Activated T-cell treated with anti-CD3 and anti-CD28 coated beads for 48 hours (primary cell): Measurements from ENCODE around the gene SPAG9.
"Not testable (repeated sequence)": the region's sequence is repeated elsewhere in the genome, so short reads cannot be mapped to it uniquely, and the experiment has no call there.

Experiments
- DNase-seq: peaks from one replicate; pipeline ENCODE4 v3.0.0-alpha.2; 2020; ENCODE audit warnings: low read depth

SPAG9 gene

GRCh38 chr17:51088287-51088686 is 32.4 kb downstream of the SPAG9 start:
- DNase-seq: no peak

GRCh38 chr17:51087072-51087757 is 33.5 kb downstream of the SPAG9 start:
- DNase-seq: no peak

DNA sequence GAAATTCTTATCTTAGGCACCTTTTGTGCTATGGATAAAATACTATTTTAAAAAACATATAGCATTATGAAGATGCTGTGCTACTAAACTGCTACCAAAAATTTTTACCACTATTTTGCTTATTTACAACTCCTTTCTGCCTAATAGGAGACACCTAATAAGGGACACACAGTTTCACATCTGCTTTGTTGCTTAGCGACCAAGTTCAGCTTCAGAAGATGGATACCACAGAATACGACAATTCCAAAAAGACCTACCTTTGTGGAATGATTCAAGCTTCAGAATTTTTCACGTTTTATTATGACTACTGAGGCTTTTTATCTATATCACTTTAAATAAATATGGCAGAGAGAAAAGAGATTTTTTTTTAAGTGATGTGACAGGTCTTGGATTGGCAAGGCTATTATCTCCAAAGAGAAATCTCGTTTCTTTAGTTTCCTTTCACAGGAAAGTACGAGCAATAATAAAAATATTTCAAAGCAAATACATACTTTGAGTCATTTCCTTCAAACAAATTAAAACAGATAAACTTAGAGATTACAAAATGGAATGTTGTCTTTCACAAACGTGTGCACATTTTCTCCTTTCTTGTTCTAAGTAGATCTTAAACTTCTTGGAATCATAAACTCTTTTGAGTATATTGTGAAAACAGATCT is 35.4 kb downstream of the SPAG9 start:
- DNase-seq: no peak

DNA sequence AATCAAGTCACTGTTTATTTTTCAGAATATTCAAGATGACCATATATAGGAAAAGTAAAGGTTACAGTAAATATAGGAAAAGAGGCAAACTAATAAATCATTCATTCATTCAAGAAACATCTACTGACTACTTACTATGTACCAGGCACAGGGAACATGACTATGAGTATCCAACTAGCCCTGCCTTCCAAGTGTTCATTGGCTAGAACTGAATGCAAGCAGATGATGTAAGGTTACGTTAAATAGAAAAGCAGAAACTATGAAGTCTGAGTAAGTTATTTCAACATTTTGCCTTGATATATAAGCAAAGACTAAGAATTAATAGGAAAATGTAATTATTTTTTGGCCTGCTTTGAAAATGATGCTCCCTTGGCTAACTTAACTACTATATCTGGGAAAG is 36.7 kb downstream of the SPAG9 start:
- no peak for DNase-seq

- DNase-seq: not testable (repeated sequence)
These were observed 37.3 kb downstream of the SPAG9 start for GRCh38 chr17:51083364-51083763.

DNA sequence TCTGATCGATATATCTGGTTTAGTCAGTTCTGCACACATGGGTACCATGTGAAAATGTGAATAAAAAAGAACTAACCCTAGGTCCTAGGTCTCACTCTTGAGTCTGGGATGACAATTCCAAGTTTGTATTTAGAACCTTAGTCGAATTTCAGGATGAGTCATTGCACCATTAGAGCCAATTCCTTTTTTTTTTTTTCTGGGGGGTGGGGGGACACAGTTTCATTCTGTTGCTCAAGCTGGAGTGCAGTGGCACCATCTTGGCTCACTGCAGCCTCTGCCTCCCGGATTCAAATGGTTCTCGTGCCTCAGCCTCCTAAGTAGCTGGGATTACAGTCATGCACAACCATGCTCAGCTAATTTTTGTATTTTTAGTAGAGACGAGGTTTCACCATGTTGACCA is 41.6 kb downstream of the SPAG9 start:
- DNase-seq: no peak

GRCh38 chr17:51078009-51078592 is 42.6 kb downstream of the SPAG9 start:
- DNase-seq: no peak

DNA sequence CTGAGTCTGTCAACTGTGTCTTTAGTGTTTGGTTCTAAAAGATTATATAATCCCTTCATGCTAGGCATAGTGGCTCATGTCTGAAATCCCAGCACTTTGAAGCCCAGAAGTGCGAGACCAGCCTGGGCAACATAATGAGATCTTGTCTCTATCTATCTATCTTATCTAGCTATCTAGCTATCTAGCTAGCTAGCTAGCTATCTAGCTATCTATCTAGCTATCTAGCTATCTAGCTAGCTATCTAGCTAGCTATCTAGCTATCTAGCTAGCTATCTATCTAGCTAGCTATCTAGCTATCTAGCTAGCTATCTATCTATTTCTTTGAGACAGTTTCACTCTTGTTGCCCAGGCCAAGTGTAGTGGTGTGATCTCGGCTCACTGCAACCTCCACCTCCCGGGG is 43.8 kb downstream of the SPAG9 start:
- DNase-seq: no peak

- DNase-seq: no peak
These were observed 49.1 kb downstream of the SPAG9 start for GRCh38 chr17:51071556-51071955.

GRCh38 chr17:51065466-51065865 is 55.2 kb downstream of the SPAG9 start:
- no peak for DNase-seq

- no peak for DNase-seq
These were observed 56.5 kb downstream of the SPAG9 start for GRCh38 chr17:51064061-51064735.

DNA sequence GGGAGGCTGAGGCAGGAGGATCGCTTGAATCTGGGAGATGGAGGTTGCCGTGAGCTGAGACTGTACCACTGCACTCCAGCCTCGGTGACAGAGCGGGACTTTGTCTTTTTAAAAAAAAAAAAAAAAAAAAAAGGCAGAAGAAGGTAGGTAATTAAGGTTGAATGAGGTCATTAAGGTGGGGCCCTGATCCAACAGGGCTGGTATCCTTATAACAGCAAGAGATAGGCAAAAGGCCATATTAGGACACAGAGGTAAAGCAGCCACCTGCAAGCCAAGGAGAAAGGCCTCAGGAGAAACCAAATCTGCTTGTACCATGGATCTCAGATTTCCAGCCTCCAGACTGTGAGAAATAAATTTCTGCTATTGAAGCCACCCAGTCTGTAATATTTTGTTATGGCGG is 60.3 kb downstream of the SPAG9 start:
- DNase-seq: no peak

- DNase-seq: no peak
These were observed 60.9 kb downstream of the SPAG9 start for GRCh38 chr17:51059781-51060180.

GRCh38 chr17:51057534-51057933 is 63.1 kb downstream of the SPAG9 start:
- no peak for DNase-seq

DNA sequence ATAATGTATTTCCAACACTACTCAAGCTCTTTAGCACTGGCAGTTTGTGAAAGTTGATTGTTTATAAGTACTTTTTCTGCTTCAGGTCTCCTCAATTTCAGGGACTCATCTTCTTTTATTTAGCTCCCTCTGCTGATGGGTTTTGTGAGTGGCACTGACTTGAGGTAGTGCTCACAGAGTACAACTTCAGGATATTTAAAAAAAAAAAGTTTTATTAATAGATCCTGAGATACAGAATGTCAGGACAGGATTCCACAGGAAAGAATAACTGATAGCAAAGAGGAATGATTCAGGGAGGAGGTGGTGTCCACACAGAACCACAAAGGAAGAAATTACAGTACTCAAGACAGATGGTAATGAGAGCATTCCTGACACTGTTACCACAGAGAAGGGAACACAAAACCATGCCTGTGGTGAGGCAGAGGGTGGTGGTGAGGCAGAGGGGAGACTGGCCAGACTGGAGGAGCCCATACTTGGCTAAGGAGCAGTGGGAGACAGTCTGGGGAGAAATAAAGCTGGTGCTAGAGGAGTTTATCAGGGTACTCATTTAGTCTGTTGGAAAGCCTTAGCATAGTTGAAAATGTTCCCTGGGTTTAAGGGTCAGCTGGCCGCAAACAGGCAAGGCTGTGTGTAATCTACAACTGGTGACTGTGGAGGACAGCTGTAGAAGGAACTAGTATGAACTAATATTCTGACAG is 63.7 kb downstream of the SPAG9 start:
- no peak for DNase-seq

GRCh38 chr17:51054748-51055147 is 65.9 kb downstream of the SPAG9 start:
- no peak for DNase-seq

DNA sequence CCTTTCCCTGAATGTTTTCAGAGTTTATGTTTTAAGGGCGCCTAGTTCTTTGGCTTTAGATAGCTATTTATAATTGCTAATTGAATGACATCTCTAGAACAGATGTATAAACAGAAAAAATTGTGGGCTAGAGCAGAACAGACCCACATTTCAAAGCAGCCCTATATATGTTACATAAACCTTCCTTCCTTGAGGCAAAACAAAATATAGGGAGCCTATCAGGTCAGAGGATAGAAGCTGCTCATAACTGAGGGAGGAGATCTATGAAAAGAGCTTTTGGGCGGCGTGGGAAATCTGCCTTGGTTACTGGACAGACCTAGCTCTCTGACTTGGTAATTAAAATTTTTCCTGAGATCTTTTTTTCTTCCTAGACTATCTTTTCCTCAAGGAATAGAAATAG is 68.4 kb downstream of the SPAG9 start:
- no peak for DNase-seq

DNA sequence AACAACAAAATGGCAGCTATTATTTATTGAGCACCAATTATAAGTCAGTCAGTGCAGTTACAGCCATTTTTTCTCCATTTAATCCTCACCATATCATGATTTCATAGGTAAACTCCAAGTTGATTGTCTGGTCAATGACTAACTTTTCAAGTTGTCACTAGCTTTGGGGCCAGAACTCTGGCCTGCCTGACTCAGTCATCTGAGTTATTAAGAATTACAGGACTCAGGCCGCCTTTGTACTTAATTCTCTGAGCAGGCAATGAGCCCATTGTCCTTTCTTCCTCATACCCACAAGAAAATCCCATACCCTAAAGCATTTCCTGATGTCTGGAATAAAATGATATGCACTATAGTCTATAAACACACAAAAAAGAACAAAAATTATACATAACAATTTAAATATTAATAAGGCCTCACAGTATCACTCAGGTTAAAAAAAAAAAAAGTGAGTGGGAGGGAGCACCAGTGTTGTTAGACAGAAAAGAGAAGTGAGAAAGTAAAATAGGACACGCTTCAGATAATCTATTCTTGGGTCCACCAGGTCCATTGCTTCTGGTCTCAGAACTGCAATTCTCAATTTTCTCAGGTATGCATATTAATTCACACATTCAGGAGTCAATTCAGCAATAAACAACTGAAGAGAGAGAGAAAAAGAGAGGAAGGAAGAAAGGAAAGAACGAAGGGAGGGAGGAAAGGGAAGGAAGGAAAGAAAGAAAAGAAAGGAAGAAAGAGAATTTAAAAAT is 70.2 kb downstream of the SPAG9 start:
- no peak for DNase-seq

DNA sequence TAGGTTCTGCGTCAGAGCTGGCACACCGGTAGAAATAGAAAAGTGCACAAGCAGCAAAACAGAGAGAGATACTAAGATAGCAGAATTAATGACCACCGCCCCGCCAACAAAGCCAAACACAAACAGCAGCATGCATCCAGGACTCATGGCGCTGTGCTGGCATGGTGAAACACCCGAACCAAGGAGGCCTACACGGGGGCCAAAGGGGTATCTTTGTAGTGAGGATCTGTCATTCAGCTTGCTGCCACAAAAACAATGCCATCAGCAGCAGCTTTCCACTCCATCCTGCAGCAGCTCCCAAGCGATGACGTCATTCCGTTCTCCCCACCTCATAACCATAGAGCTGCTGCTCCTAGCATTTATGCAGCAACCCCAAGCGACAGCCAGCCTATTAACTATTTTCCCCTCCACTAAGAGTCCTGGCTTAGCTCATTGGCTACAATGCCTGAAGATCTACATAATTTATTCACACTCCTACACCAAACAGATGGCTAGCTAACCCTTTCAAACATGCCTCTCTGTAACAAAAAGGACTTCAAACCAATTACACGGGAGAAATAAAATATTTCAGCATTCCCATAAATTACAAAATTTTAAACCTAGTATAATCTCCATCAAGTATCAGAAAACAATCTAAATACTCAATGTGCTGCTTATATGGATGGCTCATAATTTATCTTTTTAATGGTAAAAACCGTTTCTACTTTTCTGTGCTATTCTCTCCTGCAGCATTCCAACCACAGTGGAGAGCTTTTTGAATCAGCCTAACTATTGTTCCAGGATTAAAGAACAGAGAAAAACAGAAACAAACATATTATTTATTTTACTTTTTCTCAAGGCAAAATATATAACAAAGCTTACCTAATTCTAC is 73.9 kb downstream of the SPAG9 start:
- no peak for DNase-seq

DNA sequence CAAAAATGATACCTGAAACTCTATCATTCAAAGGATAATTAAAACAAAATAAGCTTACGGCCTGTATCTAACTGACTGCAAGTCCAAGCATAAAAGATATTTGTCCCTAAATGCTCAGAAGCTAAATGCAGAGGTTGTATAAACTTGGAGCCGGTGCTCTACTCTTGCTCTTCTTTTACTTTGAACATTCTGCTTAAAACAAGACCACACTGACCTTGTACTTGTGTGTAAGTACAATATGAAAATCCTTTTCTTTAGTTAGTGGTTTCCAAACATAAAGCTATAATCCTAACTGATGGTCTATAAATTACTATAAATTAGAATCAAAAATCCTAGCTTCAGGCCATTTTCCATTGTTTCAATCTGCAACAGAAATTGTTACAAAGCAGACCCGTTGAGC is 74.6 kb downstream of the SPAG9 start:
- DNase-seq: no peak

DNA sequence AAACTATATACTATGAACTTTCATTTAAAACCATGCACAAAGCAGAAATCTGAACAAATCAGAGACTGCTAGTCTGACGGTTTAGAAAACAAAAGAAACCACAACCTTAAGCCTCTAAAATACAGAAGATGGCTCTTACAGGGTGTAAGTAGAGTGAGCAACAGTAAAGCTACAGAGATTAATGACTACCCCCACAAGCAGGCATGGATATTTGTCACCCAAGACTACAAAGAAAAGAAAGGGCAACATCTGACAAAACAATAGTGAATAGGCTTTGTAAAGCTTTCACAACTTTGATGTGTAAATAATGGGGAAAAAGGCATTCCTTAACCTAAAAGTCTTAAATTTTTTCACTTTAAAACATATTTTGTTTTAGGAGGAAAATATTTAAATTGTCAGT is 75.0 kb downstream of the SPAG9 start:
- no peak for DNase-seq
